HG03045 (cell line): Measurements from ENCODE around the gene LRRC9.

Experiments
- ATAC-seq: cut with Tn5 transposase; IDR thresholded peaks from one replicate; pipeline ENCODE4 v1.9.1; 2021; ENCODE audit warnings: mild to moderate bottlenecking, moderate library complexity; ENCODE audit not compliant: unreplicated experiment

Gene LRRC9

DNA sequence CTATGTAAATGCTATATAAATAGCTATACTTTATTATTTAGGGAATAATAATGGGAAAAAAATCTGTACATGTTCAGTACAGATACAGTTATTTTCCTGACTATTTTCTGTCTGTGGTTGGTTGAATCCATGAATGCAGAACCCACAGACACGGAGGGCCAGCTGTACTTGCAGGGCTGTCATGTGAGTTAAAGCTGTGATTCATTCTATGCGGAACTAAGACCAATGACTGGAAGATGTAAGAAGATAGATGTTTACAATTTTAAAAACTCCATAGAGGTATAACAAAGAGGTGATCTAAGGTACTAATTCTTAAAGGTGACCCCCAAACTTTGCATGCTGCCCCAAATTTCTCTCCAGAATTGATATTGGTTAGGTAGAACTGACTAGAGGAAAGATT lies 186.4 kb downstream of the LRRC9 start:
- no peak for ATAC-seq

DNA sequence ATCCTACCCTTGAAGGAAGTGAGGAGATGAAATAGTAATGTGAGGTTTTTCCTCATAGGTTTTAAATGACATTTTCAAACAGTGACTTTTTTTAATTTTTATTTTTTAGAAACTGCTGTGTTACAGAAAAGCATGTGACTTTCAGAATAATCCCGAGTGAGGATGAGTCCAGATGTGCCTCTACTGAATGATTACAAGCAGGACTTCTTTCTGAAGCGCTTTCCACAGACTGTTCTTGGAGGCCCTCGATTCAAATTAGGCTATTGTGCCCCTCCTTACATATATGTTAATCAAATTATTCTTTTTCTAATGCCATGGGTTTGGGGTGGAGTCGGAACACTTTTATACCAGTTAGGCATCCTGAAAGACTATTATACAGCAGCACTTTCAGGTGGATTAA lies 187.5 kb downstream of the LRRC9 start:
- no peak for ATAC-seq

DNA sequence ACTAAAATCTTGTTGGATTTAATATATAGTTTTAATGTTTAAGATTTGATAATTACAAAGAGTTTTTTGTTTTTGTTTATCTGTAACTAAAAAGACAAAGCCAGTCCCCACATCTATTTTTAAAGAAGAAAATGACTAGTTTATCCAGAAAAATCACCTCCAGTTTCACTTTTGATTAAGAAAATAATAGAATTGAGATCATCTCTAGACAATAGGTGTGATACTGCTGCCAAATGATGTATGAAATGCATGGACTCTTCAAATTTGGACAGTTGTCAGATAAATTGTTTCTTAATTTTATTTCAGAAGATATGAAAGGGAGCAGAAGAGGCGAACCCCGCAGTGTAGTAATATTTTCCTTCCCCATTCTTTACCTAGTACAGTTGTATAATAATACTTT lies 191.8 kb downstream of the LRRC9 start:
- no peak for ATAC-seq
